Liver (tissue), 9 donors: ENCODE measurements around the gene FAM210B. TPM values are rescaled to one million over a fixed set of nuclear protein-coding genes. Genes with fewer than 3 reads are reported as not detected.

ENCODE experiments used
- DNase-seq: peaks from one replicate; pipeline ENCODE4 v3.0.0-alpha.2; 2017; ENCODE audit warnings: low spot score
- H3K27ac ChIP-seq, 2 donors: one replicate each; pipeline ENCODE4 v1.7.0; 2013; ENCODE audit warnings: inconsistent platforms in 2 of 2, low read length in 2 of 2, control low read depth in 1 of 2, low read depth in 1 of 2, mild to moderate bottlenecking in 1 of 2
- H3K27me3 ChIP-seq, 4 donors: one replicate each; pipeline versions ENCODE4 v1.6.1 to v1.7.0; 2013; ENCODE audit warnings: low read length in 3 of 4, inconsistent platforms in 1 of 4, mild to moderate bottlenecking in 1 of 4, moderate library complexity in 1 of 4; ENCODE audit not compliant: control insufficient read depth in 4 of 4, insufficient read depth in 4 of 4
- H3K36me3 ChIP-seq, 4 donors: one replicate each; pipeline versions ENCODE4 v1.6.1 to v1.7.0; 2013; ENCODE audit warnings: low read length in 3 of 4, mild to moderate bottlenecking in 3 of 4, low read depth in 1 of 4, moderate library complexity in 1 of 4; ENCODE audit not compliant: control insufficient read depth in 4 of 4, insufficient read depth in 3 of 4
- H3K4me1 ChIP-seq, 4 donors: one replicate each; pipeline versions ENCODE4 v1.6.1 to v1.7.0; 2013; ENCODE audit warnings: low read length in 3 of 4, mild to moderate bottlenecking in 3 of 4, moderate library complexity in 1 of 4; ENCODE audit not compliant: control insufficient read depth in 4 of 4, insufficient read depth in 4 of 4
- H3K4me3 ChIP-seq, 3 donors: one replicate each; pipeline versions ENCODE4 v1.6.1 to v1.7.0; 2013; ENCODE audit warnings: low read length in 3 of 3, control low read depth in 1 of 3, low read depth in 1 of 3, mild to moderate bottlenecking in 1 of 3
- H3K9ac ChIP-seq, 2 donors: one replicate each; pipeline ENCODE4 v1.7.0; 2013; ENCODE audit warnings: low read length in 2 of 2, mild to moderate bottlenecking in 2 of 2, moderate library complexity in 2 of 2, control low read depth in 1 of 2, low read depth in 1 of 2
- H3K9me3 ChIP-seq, 4 donors: one replicate each; pipeline versions ENCODE4 v1.6.1 to v1.7.0; 2013; ENCODE audit warnings: low read length in 3 of 4; ENCODE audit not compliant: control insufficient read depth in 4 of 4
- EGR1 ChIP-seq, 2 donors: IDR thresholded peaks; 2 replicates each; pipeline ENCODE4 v1.6.1; 2016 to 2018; ENCODE audit warnings: antibody characterized with exemption in 2 of 2, low read depth in 2 of 2
- FOXA1 ChIP-seq: IDR thresholded peaks from 2 replicates; pipeline ENCODE4 v1.6.1; 2016; ENCODE audit warnings: antibody characterized with exemption
- FOXA2 ChIP-seq: IDR thresholded peaks from 2 replicates; pipeline ENCODE4 v1.6.1; 2016; ENCODE audit warnings: antibody characterized with exemption
- GABPA ChIP-seq, 2 donors: IDR thresholded peaks in 1 of 2; conservative IDR thresholded peaks in 1 of 2; 2 replicates each; pipeline ENCODE4 v1.6.1; 2016; ENCODE audit warnings: antibody characterized with exemption in 2 of 2, mild to moderate bottlenecking in 1 of 2, moderate library complexity in 1 of 2
- HNF4A ChIP-seq, 2 donors: conservative IDR thresholded peaks; 2 replicates each; pipeline ENCODE4 v1.6.1; 2016; ENCODE audit warnings: antibody characterized with exemption in 2 of 2, mild to moderate bottlenecking in 2 of 2
- HNF4G ChIP-seq: IDR thresholded peaks from 2 replicates; pipeline ENCODE4 v1.6.1; 2016; ENCODE audit warnings: antibody characterized with exemption
- JUND ChIP-seq, 2 donors: IDR thresholded peaks; 2 replicates each; pipeline ENCODE4 v1.6.1; 2016; ENCODE audit warnings: antibody characterized with exemption in 2 of 2
- NR2F2 ChIP-seq: IDR thresholded peaks from 2 replicates; pipeline ENCODE4 v1.6.1; 2016; ENCODE audit warnings: antibody characterized with exemption
- RXRA ChIP-seq, 2 donors: IDR thresholded peaks; 2 replicates each; pipeline ENCODE4 v1.6.1; 2017 to 2018; ENCODE audit warnings: antibody characterized with exemption in 2 of 2, mild to moderate bottlenecking in 1 of 2
- SP1 ChIP-seq: IDR thresholded peaks from 2 replicates; pipeline ENCODE4 v1.6.1; 2018; ENCODE audit warnings: antibody characterized with exemption, mild to moderate bottlenecking
- TAF1 ChIP-seq: conservative IDR thresholded peaks from 2 replicates; pipeline ENCODE4 v1.6.1; 2016; ENCODE audit warnings: antibody characterized with exemption, mild to moderate bottlenecking
- YY1 ChIP-seq: IDR thresholded peaks from 2 replicates; pipeline ENCODE4 v1.6.1; 2016; ENCODE audit warnings: antibody characterized with exemption, mild to moderate bottlenecking
- WGBS: extraction: QIAGEN DNeasy Blood & Tissue Kit; methylation state at CpG from one replicate; pipeline ENCODE4 v1.1.7; 2013; 5-methylcytosine and 5-hydroxymethylcytosine counted together
- polyA plus RNA-seq, 2 donors: library from polyadenylated mRNA; stranded (reverse) in 1 of 2; unstranded in 1 of 2; fragments of 200-250 nt in 1 of 2; fragments of >200 nt in 1 of 2; fragmentation: Nextera tagmentation in 1 of 2; extraction: Ambion mirVana in 1 of 2; gene quantifications; one replicate each; pipeline versions ENCODE4 v1.2.1 to v1.2.3, GENCODE V29; 2013 to 2015
- total RNA-seq, 2 donors: library from RNA; depleted of rRNA; stranded (reverse); fragments of >200 nt; gene quantifications; one replicate each; pipeline ENCODE4 v1.2.3, GENCODE V29; 2014
- TF ChIP-seq, protein P1 (sequence below): IDR thresholded peaks from 2 replicates; pipeline ENCODE4 v1.6.1; 2016; ENCODE audit warnings: antibody characterized with exemption, mild to moderate bottlenecking
- TF ChIP-seq, protein P2 (sequence below): IDR thresholded peaks from 2 replicates; pipeline ENCODE4 v1.6.1; 2016; ENCODE audit warnings: antibody characterized with exemption
- TF ChIP-seq, protein P3 (sequence below): IDR thresholded peaks from 2 replicates; pipeline ENCODE4 v1.6.1; 2016; ENCODE audit warnings: antibody characterized with exemption
- TF ChIP-seq, protein P4 (sequence below): fragments of 150-350 bp; IDR thresholded peaks from 2 replicates; pipeline ENCODE4 v1.5.1; 2017; ENCODE audit warnings: improper control_type of control experiment, low read depth, low read length; ENCODE audit not compliant: missing input control
- donor health status: healthy.
- donor health status: healthy.
- donor health status: healthy.
- donor health status: healthy.
- donor health status: healthy.

FAM210B gene
- total and polyA plus RNA-seq, 4 donors, result 21.8 to 139 (median 30.7) TPM

DNA sequence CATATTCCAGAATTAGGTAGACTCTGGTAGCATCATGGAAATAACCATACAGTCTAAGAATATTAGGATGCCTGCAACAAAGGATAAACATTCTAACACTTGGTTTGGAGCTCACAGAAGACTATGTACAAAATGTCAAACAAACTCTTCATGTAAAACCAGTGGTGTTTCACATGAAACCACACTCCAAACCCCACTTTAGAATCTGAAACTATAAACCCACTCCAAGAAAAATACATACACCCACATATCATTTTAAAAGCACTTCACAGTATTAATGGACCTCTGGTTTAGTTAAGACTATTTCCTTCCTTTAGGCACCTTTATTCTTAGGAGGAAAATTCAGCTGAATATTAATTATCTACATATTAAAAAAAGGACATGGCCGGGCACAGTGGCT is 22.7 kb downstream of the FAM210B start:
- DNase-seq, result no peak
- H3K4me1 ChIP-seq, result no peaks in the 10 kb centered on the region
- 97% methylated on average over 1 of the region's 1 CpG for WGBS
- no peak overlapping the region for H3K9ac ChIP-seq
- no peak overlapping the region for H3K4me3 ChIP-seq
- H3K9me3 ChIP-seq, result no peaks in the 10 kb centered on the region
- no peaks in the 10 kb centered on the region for H3K27me3 ChIP-seq
- no peak overlapping the region for H3K27ac ChIP-seq
- H3K36me3 ChIP-seq, result peaks cover 0 to 6% (median 1%) of the 10 kb centered on the region in 4 donors
- TF ChIP-seq JUND (IDR thresholded peaks at IDR 0.05) (no peak), SP1 (no peak), TAF1 (no peak), FOXA2 (no peak)
- TF ChIP-seq, protein P1, sequence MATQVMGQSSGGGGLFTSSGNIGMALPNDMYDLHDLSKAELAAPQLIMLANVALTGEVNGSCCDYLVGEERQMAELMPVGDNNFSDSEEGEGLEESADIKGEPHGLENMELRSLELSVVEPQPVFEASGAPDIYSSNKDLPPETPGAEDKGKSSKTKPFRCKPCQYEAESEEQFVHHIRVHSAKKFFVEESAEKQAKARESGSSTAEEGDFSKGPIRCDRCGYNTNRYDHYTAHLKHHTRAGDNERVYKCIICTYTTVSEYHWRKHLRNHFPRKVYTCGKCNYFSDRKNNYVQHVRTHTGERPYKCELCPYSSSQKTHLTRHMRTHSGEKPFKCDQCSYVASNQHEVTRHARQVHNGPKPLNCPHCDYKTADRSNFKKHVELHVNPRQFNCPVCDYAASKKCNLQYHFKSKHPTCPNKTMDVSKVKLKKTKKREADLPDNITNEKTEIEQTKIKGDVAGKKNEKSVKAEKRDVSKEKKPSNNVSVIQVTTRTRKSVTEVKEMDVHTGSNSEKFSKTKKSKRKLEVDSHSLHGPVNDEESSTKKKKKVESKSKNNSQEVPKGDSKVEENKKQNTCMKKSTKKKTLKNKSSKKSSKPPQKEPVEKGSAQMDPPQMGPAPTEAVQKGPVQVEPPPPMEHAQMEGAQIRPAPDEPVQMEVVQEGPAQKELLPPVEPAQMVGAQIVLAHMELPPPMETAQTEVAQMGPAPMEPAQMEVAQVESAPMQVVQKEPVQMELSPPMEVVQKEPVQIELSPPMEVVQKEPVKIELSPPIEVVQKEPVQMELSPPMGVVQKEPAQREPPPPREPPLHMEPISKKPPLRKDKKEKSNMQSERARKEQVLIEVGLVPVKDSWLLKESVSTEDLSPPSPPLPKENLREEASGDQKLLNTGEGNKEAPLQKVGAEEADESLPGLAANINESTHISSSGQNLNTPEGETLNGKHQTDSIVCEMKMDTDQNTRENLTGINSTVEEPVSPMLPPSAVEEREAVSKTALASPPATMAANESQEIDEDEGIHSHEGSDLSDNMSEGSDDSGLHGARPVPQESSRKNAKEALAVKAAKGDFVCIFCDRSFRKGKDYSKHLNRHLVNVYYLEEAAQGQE, result no peak
- TF ChIP-seq, protein P2, sequence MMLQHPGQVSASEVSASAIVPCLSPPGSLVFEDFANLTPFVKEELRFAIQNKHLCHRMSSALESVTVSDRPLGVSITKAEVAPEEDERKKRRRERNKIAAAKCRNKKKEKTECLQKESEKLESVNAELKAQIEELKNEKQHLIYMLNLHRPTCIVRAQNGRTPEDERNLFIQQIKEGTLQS, result no peak

DNA sequence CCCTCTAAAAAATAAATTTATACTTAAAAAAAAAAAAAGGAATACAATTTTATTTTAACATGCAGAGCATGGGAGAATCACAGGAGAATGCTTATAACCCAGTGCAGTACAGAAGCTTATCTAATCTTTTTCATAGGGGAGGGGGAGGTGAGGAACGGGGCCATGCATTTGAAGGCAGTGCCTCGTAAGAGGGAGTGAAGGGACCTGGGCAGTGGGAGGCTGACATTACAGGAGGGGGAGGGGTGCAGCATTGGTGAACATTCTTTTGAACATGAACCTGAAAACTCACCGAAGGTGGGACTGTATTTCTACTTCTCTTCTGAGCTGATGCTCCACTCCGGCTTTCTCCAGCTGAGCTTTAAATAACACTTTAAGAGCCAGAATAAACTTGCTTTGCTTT is 23.9 kb downstream of the FAM210B start:
- no peaks in the 10 kb centered on the region for H3K27me3 ChIP-seq
- no peaks in the 10 kb centered on the region for H3K4me1 ChIP-seq
- no peak for DNase-seq
- TF ChIP-seq FOXA2 (no peak), EGR1 (IDR thresholded peaks at IDR 0.05; ENCODE audit: low read depth in 2 of 2) (no peak), HNF4A (conservative IDR thresholded peaks at IDR 0.05) (no peak), NR2F2 (no peak), YY1 (no peak), TAF1 (no peak), RXRA (IDR thresholded peaks at IDR 0.05) (no peak), JUND (IDR thresholded peaks at IDR 0.05) (no peak), GABPA (IDR thresholded peaks at IDR 0.05 in 1 of 2, conservative IDR thresholded peaks at IDR 0.05 in 1 of 2) (no peak), FOXA1 (no peak), SP1 (no peak), HNF4G (no peak)
- TF ChIP-seq, protein P3, sequence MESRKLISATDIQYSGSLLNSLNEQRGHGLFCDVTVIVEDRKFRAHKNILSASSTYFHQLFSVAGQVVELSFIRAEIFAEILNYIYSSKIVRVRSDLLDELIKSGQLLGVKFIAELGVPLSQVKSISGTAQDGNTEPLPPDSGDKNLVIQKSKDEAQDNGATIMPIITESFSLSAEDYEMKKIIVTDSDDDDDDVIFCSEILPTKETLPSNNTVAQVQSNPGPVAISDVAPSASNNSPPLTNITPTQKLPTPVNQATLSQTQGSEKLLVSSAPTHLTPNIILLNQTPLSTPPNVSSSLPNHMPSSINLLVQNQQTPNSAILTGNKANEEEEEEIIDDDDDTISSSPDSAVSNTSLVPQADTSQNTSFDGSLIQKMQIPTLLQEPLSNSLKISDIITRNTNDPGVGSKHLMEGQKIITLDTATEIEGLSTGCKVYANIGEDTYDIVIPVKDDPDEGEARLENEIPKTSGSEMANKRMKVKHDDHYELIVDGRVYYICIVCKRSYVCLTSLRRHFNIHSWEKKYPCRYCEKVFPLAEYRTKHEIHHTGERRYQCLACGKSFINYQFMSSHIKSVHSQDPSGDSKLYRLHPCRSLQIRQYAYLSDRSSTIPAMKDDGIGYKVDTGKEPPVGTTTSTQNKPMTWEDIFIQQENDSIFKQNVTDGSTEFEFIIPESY, result no peak
- TF ChIP-seq, protein P1, result no peak
- TF ChIP-seq, protein P2, result no peak
- TF ChIP-seq, protein P4, sequence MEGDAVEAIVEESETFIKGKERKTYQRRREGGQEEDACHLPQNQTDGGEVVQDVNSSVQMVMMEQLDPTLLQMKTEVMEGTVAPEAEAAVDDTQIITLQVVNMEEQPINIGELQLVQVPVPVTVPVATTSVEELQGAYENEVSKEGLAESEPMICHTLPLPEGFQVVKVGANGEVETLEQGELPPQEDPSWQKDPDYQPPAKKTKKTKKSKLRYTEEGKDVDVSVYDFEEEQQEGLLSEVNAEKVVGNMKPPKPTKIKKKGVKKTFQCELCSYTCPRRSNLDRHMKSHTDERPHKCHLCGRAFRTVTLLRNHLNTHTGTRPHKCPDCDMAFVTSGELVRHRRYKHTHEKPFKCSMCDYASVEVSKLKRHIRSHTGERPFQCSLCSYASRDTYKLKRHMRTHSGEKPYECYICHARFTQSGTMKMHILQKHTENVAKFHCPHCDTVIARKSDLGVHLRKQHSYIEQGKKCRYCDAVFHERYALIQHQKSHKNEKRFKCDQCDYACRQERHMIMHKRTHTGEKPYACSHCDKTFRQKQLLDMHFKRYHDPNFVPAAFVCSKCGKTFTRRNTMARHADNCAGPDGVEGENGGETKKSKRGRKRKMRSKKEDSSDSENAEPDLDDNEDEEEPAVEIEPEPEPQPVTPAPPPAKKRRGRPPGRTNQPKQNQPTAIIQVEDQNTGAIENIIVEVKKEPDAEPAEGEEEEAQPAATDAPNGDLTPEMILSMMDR, result no peak
- H3K36me3 ChIP-seq, result peaks cover 0 to 6% (median 1%) of the 10 kb centered on the region in 4 donors
- WGBS, result 83% methylated on average over 4 of the region's 4 CpGs
- H3K9ac ChIP-seq, result no peak overlapping the region
- H3K27ac ChIP-seq, result no peak overlapping the region
- H3K4me3 ChIP-seq, result no peak overlapping the region
- no peaks in the 10 kb centered on the region for H3K9me3 ChIP-seq
